NCI-H2227 (cell line): Measurements from ENCODE around the gene SLU7.

Experiments
- DNase-seq: peaks from one replicate; lab custom pipeline; 2025; ENCODE audit not compliant: unreplicated experiment; lab: John Stamatoyannopoulos, UW

Gene SLU7

DNA sequence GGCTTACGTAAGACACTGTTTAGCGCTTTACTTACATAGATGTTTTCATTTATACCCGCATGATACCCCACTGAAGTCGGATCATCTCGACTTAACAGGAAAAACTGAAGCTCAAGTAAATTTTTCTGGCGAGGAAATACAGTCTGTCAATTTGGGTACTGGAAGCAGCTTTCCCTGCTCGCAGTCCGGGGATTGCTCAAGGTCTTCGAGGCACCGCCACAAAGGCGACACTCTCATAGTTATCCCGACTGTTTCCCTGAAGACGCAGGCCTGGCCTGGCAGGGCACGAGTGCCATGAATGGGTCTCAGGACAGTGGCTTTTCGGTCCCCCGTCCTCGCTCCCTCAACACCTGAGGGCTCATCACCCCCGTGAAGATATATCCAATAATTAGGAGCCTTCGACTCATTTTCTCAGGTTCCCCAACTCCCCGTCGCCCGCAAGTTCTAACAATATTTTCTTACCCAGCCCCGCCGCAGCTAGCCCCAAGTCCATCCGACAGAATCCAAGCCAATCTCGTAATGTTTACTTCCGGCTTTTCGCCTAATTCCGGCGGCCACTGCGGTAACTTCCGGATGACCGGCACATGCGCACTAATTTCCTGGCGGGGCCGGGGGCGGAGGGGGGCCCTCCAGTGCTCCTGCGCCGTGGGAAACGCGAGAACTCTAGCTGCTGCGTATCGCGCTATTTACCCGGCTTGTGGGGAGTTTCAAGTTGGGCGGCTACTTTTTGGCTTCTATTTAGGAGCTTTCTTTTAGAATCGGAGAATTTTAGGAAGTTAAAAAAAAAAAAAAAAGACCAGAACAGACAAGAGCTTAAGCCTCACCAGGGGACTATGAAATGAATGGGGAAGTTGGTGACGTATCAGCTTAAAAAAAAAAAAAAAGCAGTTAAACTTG, at the start of gene SLU7:
Gene SLU7 (minus strand): TSS at position 521 of the 897 bp plus-strand sequence. CDS start 3,787 bp downstream, outside the sequence.
- DNase-seq = peak; percentile 92

GRCh38 chr5:160468363-160468975, 49.6 kb upstream of the SLU7 start:
- DNase-seq = no peak

GRCh38 chr5:160467555-160468362, 48.9 kb upstream of the SLU7 start:
- DNase-seq = no peak

DNA sequence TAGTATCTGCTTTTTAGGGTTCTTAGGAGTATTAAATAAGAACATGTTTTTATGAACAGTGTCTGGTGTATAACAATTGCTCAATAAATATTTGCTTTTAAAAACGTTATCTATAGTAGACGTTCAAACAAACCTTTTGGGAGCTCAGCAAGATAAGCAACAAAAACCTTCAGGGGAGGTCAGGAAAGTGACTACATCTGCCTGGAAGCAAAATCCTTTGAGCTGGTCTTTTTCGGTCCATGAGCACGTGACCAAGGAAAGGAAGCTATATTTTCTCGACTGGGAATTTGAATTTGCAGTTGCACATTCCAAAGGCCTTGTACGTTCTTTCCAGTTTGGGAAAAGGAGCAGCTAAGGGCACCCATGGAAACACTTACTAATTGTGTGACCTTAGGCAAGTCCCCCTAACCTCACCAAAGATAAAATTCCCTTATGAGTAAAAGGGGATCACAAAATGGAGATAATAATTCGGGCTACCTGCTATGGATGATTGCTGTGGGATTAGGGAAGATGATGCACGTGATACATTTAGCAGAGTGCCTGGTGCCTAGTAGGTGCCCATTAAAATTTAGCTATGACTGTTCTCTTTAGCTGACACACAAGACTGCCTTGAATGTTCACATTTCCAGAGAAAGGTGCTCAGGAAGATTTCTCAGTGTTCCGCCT, 48.1 kb upstream of the SLU7 start:
- DNase-seq = no peak

DNA sequence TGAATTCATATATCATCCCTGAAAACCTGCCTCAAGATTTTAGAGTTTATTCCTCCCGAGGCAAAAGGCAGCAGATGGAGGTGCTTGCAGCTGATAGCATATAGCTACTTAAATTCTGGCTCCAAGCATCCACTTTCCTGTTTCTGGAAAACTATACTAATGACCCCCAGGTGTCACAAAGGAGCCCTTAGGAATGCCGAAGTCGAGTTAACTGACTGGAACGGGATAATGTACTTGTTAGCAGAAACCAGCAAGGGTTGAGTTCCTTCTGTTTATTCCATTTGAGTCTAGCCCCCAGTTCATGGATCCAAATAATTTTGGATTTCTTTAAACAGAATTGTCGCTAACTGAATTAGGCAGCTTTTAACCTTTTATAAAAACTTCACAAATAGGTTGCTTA, 47.2 kb upstream of the SLU7 start:
- DNase-seq = no peak

GRCh38 chr5:160464466-160464797, 45.6 kb upstream of the SLU7 start:
- DNase-seq = no peak

GRCh38 chr5:160463740-160464465, 45.0 kb upstream of the SLU7 start:
- no peak for DNase-seq

GRCh38 chr5:160463227-160463626, 44.3 kb upstream of the SLU7 start:
- no peak for DNase-seq

GRCh38 chr5:160462167-160462566, 43.3 kb upstream of the SLU7 start:
- DNase-seq = no peak

GRCh38 chr5:160461378-160461777, 42.5 kb upstream of the SLU7 start:
- DNase-seq = no peak

- DNase-seq = no peak
These were observed 41.6 kb upstream of the SLU7 start for GRCh38 chr5:160460377-160461049.

DNA sequence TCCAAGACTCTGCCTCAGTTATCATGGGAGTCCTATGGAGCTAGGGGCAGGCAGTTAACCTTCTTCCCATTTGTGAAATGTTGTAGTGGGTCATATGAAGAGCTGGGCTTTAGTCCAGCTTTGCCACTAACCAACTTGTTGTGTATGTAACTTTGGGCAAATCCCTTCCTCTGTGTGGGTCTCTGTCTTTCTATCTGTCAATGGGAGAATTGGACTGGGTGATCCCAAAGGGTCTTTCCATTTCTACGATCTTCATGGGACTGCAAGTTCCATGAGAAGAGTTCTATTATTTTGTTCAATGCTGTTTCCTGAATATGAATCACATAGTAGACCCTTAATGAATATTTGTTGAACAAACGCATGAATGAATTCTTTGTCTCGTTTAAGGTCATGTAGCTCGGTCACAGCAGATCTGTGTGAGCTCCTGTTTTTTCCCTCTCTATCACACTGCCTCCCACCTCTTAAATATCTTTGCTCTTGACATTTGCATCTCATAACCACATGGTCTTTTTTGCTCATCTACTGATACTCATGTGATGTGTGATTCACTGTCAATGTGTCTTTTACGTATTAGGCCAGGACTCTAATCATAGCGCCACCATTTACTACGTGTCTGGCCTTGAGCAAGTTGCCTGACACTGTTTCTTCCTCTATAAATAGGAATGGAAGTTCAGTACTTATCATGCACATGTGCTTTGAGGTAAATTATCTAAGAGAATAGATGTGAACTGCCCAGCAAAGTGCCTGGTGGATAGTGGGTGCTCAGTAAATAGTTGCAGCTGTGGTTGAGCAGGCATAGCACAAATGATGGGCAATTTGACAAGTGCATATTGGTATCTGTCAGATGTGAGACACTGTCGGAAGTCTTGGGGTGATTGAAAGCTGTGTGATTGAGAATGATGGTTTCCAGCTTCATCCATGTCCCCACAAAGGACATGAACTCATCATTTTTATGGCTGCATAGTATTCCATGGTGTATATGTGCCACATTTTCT, 40.2 kb upstream of the SLU7 start:
- DNase-seq = no peak

DNA sequence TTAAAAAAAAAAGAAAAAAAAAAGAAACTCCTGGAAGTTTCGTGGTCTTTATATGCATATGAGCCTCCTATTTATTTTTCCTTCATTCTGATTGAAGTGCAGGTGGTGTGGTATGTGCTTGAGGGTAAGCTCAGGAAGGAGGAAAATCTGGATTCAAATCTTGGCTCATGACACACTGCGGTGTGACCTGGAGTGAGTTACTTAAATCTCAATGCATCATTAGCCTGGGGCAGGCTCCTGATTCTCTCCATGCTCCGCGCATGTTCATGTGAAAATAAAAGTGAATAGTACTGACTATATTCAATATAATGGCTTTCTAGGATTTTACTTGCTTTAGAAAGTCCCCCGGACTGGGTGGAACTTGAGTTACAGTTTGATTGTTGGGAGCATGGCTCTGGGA, 38.4 kb upstream of the SLU7 start:
- no peak for DNase-seq

DNA sequence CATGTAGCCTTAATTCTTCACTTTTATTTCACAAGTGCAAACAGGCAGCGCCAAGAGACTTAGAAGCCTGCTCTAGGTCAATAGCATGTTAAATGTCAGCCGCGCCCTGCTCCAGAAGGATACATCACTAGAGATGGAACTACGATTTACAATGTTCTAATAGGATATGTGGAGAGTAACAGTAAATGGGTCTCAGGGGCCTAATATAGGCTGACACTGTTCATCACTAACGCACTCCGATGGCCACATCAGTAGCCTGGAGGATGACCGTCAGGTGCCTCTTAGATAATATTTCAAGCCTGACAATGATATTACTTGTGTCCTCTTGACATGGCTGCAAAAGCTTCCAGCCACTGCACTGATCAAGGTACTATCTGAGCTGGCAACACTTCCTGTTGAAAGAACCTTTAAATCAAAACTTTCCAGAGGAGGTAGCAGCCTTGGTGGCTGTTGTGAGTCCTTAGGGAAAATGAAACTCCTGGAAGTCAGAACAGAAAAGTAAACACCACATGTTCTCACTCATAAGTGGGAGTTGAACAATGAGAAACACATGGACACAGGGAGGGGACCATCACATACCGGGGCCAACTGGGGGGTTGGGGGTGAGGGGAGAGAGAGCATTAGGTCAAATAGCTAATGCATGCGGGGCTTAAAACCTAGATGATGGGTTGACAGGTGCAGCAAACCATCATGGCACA, 37.7 kb upstream of the SLU7 start:
- no peak for DNase-seq

- no peak for DNase-seq
These were observed 36.7 kb upstream of the SLU7 start for GRCh38 chr5:160455600-160455999.

- no peak for DNase-seq
These were observed 34.9 kb upstream of the SLU7 start for GRCh38 chr5:160453751-160454150.

GRCh38 chr5:160452795-160453194, 33.9 kb upstream of the SLU7 start:
- DNase-seq = no peak

DNA sequence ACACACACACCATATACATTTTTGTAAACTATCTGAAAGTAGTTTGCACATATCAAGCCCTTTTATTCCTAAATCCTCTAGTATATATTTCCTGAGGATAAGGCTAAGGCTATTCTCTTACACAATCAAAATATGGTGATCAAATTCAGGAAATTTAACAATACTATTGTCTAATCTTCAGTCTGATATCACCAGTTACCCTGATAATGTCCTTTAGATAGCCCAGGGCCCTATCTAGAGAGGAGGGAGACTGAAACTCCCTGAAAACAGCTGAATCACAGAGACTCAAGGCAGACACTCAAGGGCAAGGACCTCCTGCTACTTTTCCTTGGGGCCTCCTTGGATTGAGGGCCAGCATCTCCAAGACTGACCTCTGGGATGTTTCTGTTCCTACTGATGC, 33.2 kb upstream of the SLU7 start:
- no peak for DNase-seq
